ENCODE measurements around the gene TRAPPC1. TPM values are rescaled to one million over a fixed set of nuclear protein-coding genes. Genes with fewer than 3 reads are reported as not detected.

Gene TRAPPC1
- total RNA-seq, 1 experiment from 2014 or later, result 4.5 TPM

DNA sequence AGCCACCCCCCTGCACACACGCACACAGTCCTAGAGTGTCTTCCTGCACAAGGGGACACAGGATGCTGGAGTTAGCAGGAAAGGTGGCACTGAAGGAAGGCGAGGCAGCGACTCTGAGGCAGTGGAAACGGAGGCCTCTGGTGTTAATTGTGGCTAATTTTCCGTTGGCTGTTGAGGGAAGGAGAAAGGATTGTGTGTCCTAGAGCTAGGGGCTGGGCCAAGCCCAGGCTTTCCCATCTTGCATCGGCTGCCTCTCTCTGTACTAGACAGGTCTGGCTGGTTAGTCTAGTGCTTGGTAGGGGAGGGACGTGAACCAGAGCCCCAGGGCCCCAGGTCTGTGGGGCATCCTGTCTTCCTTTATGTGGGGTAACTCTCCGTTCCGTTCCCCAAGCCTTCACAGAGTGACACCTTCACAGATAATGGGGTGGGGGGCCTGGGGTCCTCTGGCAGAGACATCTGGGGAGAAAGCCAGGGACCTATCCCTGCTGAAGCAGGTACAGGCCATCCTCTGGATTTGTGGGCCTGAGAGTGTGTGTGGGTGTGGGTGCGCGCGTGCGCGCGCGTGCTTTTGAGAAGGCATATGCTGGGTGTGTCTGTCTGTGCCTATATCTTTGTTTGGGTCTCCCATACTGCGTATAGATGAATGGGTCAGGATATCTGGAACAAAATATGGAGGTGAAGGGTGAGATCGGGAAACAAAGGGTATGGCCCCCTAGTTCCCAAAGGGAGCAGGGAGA lies 43.4 kb downstream of the TRAPPC1 start, which contains the start of gene CHD3:
Gene CHD3 (plus strand): TSS at position 606 of the 737 bp plus-strand sequence. CDS start 212 bp downstream, outside the sequence.
- peaks cover 28% of the 10 kb centered on the region for H3K36me3 ChIP-seq
- no peak for DNase-seq
- no peaks in the 10 kb centered on the region for H3K27me3 ChIP-seq
- H3K9me3 ChIP-seq, result no peaks in the 10 kb centered on the region
- peak within 1 kb of the TSS; percentile 67 for H3K4me3 ChIP-seq

GRCh38 chr17:7887482-7888183 lies 44.1 kb downstream of the TRAPPC1 start:
- no peaks in the 10 kb centered on the region for H3K27me3 ChIP-seq

GRCh38 chr17:7887038-7887481 lies 44.7 kb downstream of the TRAPPC1 start:
- Histone ChIP-seq H3K9me3 (no peaks in the 10 kb centered on the region), H3K4me3 (peak overlapping the region; percentile 67), H3K36me3 (peaks cover 25% of the 10 kb centered on the region), H3K27me3 (no peaks in the 10 kb centered on the region)
- DNase-seq, result no peak

More at GRCh38 chr17:7887482-7888183, 44.1 kb downstream of the TRAPPC1 start:
- Histone ChIP-seq H3K36me3 (peaks cover 26% of the 10 kb centered on the region), H3K4me3 (peak overlapping the region; percentile 67), H3K9me3 (no peaks in the 10 kb centered on the region)
- DNase-seq, result peak; percentile 95

- DNase-seq, result peak; percentile 45
- no peaks in the 10 kb centered on the region for H3K9me3 ChIP-seq
- H3K27me3 ChIP-seq, result no peaks in the 10 kb centered on the region
- H3K4me3 ChIP-seq, result peak overlapping the region; percentile 67
- H3K36me3 ChIP-seq, result peaks cover 21% of the 10 kb centered on the region
Measured at GRCh38 chr17:7886227-7887037, 45.3 kb downstream of the TRAPPC1 start.

DNA sequence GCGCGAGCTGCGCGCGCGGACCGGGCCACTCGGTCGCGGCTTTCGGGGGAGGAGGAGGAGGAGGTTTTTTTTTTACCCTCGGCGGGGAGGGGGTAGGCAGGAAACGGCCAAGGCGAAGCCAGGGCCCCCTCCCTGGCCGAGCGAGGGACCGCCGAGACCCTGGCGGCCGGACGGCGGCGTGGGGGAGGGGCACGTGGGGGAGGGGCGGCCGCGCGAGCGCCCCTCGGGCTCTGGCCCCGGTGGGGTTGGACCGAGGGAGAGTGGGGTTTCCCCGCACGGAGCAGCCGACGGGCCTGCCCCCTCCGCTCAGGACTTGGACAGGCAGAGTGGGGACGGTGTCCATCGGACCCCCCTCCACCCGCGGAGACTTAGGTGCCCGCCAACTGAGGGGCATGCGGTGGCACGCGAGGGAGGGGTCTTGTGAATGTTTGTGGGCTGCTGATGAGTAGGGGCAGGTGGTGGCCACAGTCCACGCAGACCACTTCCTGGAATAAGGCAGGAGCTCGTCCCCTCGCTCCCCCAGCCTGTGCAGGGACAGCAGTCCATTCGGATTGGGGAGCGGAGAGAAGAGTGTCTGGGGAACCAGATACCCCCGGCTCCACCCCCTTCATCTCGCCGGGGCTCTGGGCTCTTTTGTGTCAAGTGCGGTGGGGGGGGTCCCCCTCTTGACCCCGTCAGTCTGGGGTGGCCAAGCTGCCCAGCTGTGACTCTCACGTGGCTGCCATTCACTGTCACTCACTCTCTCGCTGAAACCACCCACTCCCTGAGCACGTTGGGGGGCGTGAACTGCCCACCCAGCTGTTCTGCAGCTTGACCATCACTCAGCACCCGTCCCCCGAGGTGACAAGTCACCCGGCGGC lies 46.1 kb downstream of the TRAPPC1 start:
- Histone ChIP-seq H3K4me3 (peak overlapping the region; percentile 67), H3K36me3 (peaks cover 12% of the 10 kb centered on the region), H3K9me3 (no peaks in the 10 kb centered on the region), H3K27me3 (no peaks in the 10 kb centered on the region)
- peak; percentile 57 for DNase-seq

DNA sequence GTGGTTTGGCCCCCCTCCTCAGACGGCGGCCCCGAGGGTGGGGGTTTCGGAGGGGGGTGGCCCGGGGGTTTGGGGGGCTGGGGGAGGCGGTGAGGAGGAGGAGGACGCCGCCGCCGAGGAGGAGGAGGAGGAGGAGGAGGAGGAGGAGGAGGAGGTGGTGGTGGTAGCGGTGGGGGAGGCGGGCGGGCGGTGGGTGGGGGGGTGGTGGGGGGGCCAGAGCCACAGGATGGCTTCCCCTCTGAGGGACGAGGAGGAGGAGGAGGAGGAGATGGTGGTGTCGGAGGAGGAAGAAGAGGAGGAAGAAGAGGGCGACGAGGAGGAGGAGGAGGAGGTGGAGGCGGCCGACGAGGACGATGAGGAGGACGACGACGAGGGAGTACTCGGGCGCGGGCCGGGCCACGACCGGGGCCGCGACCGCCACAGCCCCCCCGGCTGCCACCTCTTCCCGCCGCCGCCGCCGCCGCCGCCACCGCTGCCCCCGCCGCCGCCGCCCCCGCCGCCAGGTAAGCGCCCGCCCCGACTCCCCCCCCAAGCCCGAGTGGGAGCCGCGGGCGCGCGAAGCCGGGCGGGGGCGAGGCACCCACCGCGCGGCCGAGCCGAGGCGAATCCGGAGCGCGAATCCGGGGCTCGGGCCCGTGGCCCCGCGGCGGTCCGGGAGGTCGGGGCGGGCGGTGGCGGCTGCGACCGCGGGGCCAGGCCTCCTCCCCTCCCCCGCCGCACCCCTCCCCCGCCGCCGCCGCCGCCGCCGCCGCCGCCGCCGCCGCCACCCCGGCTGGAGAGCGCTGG lies 47.0 kb downstream of the TRAPPC1 start:
- peak; percentile 33 for DNase-seq
- H3K9me3 ChIP-seq, result no peaks in the 10 kb centered on the region
- peaks cover 8% of the 10 kb centered on the region for H3K36me3 ChIP-seq
- H3K27me3 ChIP-seq, result no peaks in the 10 kb centered on the region
- H3K4me3 ChIP-seq, result peak overlapping the region; percentile 67

DNA sequence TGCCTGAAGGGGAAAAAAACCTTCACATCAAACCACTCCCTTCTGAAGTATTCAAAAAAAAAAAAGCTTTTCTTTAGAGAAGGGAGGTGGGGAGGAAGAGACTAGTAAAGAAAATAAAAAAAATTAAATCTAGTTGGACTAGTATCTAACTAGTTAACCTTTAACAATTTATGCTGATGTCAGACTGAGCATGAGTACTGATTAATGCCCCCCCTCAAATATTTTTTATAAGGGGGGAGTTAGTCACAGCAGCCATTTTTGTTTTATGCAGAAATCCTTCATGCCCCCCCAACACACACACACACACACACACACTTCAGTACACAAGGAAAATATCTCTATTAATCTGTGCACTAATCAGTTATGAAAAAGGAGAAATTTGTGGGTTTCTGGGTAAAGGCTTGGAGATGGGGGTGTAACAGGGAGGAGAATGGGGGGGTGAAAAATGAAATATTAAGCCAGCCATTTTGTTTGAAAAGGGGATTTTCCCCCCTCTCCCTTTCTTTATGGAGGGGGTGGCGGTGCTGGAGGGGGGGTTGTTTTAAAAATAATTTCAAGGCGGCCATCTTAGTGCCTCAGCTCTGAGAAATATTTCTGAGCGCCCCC lies 47.9 kb downstream of the TRAPPC1 start:
- no peak for DNase-seq
- H3K36me3 ChIP-seq, result peaks cover 5% of the 10 kb centered on the region; the same call in 1 of the 2 replicates
- H3K27me3 ChIP-seq, result no peaks in the 10 kb centered on the region
- no peaks in the 10 kb centered on the region for H3K9me3 ChIP-seq
- H3K4me3 ChIP-seq, result peak overlapping the region; percentile 25

GRCh38 chr17:7882629-7883028 lies 49.1 kb downstream of the TRAPPC1 start:
- Histone ChIP-seq H3K36me3 (peaks cover 5% of the 10 kb centered on the region; the same call in 1 of the 2 replicates), H3K4me3 (no peak overlapping the region)
- DNase-seq, result no peak

GRCh38 chr17:7882068-7882467 lies 49.7 kb downstream of the TRAPPC1 start:
- H3K4me3 ChIP-seq, result no peak overlapping the region
- no peak for DNase-seq
- no peaks in the 10 kb centered on the region for H3K9me3 ChIP-seq
- H3K36me3 ChIP-seq, result peaks cover 5% of the 10 kb centered on the region; the same call in 1 of the 2 replicates
- H3K27me3 ChIP-seq, result no peaks in the 10 kb centered on the region

More at GRCh38 chr17:7882629-7883028, 49.1 kb downstream of the TRAPPC1 start:
- no peaks in the 10 kb centered on the region for H3K27me3 ChIP-seq
- H3K9me3 ChIP-seq, result no peaks in the 10 kb centered on the region

DNA sequence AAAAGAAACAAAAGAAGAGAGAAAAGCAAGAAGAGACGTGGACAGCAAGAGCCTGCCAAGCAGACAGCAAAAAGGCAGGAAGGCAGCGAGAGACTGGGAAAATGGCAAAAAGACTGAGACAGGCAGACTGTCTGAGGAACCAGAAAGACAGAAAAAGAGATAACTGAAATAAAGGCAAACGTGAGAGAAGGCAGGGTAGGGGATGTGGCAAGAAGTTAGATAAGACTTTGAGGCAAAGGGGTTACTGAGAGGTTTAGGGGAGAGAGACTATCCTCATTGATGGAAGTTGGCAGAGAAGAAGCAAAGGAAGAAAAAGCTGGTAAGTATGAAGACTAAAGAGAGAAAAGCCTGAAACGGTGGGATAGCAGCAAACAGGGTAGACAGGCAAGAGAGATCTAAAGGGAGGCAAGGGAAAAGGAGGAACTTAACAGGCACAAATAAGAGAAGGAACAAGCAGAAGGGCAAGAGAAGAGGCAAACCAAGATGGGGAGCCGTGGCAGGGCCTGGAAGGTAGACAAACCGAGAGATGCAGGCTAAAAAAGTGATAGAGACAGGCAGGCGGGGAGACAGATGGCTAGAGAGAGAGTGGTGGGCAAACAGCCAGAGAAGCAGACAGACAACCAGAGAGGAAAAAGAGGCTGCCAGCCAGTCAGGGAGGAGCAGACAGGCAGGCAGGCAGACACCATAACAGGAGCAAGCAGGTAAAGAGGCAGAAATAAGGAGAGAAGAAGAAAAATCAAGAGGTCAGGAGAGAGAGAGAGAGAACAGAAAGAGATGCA lies 50.3 kb downstream of the TRAPPC1 start:
- no peaks in the 10 kb centered on the region for H3K9me3 ChIP-seq
- no peak overlapping the region for H3K4me3 ChIP-seq
- peaks cover 5% of the 10 kb centered on the region; the same call in 1 of the 2 replicates for H3K36me3 ChIP-seq
- no peak for DNase-seq
- no peaks in the 10 kb centered on the region for H3K27me3 ChIP-seq

Other genes with a start within 250 kb of the TRAPPC1 start
- gene TP53, start 244.5 kb downstream of the TRAPPC1 start, total RNA-seq (2014; rRNA removed; shearing (Covaris generic); ENCODE audit: low replicate concordance), result 2.8 and 12.2 TPM in 2 replicates
- 13.4 and 25.9 TPM in 2 replicates for gene WRAP53, start 243.5 kb downstream of the TRAPPC1 start, total RNA-seq (2014; rRNA removed; shearing (Covaris generic); ENCODE audit: low replicate concordance)
- gene EFNB3, start 226.7 kb downstream of the TRAPPC1 start, total RNA-seq (2014; rRNA removed; shearing (Covaris generic); ENCODE audit: low replicate concordance), result 0.53 TPM in 1 of 2 replicates, not detected in the other
- gene DNAH2, start 214.2 kb downstream of the TRAPPC1 start, total RNA-seq (2014; rRNA removed; shearing (Covaris generic); ENCODE audit: low replicate concordance), result not detected in 2 replicates
- gene KDM6B, start 97.7 kb downstream of the TRAPPC1 start, total RNA-seq (2014; rRNA removed; shearing (Covaris generic); ENCODE audit: low replicate concordance), result 0.07 and 0.20 TPM in 2 replicates
- not detected in 2 replicates for gene TMEM88, start 76.9 kb downstream of the TRAPPC1 start, total RNA-seq (2014; rRNA removed; shearing (Covaris generic); ENCODE audit: low replicate concordance)
- 74.9 and 264 TPM in 2 replicates for gene NAA38, start 74.4 kb downstream of the TRAPPC1 start, total RNA-seq (2014; rRNA removed; shearing (Covaris generic); ENCODE audit: low replicate concordance)
- 18.2 and 38.2 TPM in 2 replicates for gene CYB5D1, start 73.9 kb downstream of the TRAPPC1 start, total RNA-seq (2014; rRNA removed; shearing (Covaris generic); ENCODE audit: low replicate concordance)
- gene CHD3, start 43.2 kb downstream of the TRAPPC1 start, total RNA-seq (2014; rRNA removed; shearing (Covaris generic); ENCODE audit: low replicate concordance), result 49.6 and 51.1 TPM in 2 replicates
- 0.15 and 1.6 TPM in 2 replicates for gene RNF227, start 15.7 kb downstream of the TRAPPC1 start, total RNA-seq (2014; rRNA removed; shearing (Covaris generic); ENCODE audit: low replicate concordance)
- gene KCNAB3, start 2.1 kb downstream of the TRAPPC1 start, total RNA-seq (2014; rRNA removed; shearing (Covaris generic); ENCODE audit: low replicate concordance), result not detected in 2 replicates
- gene CNTROB, start 260 bp upstream of the TRAPPC1 start, total RNA-seq (2014; rRNA removed; shearing (Covaris generic); ENCODE audit: low replicate concordance), result 29.5 and 39.9 TPM in 2 replicates
- 0.23 TPM in 1 of 2 replicates, not detected in the other for gene GUCY2D, start 70.7 kb upstream of the TRAPPC1 start, total RNA-seq (2014; rRNA removed; shearing (Covaris generic); ENCODE audit: low replicate concordance)
- not detected in 2 replicates for gene ALOX15B, start 107.1 kb upstream of the TRAPPC1 start, total RNA-seq (2014; rRNA removed; shearing (Covaris generic); ENCODE audit: low replicate concordance)
- gene ALOX12B, start 155.8 kb upstream of the TRAPPC1 start, total RNA-seq (2014; rRNA removed; shearing (Covaris generic); ENCODE audit: low replicate concordance), result not detected in 2 replicates
- not detected in 2 replicates for gene ALOXE3, start 186.6 kb upstream of the TRAPPC1 start, total RNA-seq (2014; rRNA removed; shearing (Covaris generic); ENCODE audit: low replicate concordance)
- not detected in 2 replicates for gene HES7, start 192.2 kb upstream of the TRAPPC1 start, total RNA-seq (2014; rRNA removed; shearing (Covaris generic); ENCODE audit: low replicate concordance)
- gene PER1, start 220.5 kb upstream of the TRAPPC1 start, total RNA-seq (2014; rRNA removed; shearing (Covaris generic); ENCODE audit: low replicate concordance), result 1.3 and 7.9 TPM in 2 replicates
- gene VAMP2, start 231.0 kb upstream of the TRAPPC1 start, total RNA-seq (2014; rRNA removed; shearing (Covaris generic); ENCODE audit: low replicate concordance), result 0.59 and 3.2 TPM in 2 replicates
- gene TMEM107, start 244.4 kb upstream of the TRAPPC1 start, total RNA-seq (2014; rRNA removed; shearing (Covaris generic); ENCODE audit: low replicate concordance), result 17.6 and 25.6 TPM in 2 replicates

All from MG63 (cell line).